ENCODE measurements around the gene KIF9.
A peak's percentile ranks its signal among the peaks of the same experiment; 100 is the strongest.
"Not testable (repeated sequence)": the region's sequence is repeated elsewhere in the genome, so short reads cannot be mapped to it uniquely, and the experiment has no call there.

The KIF9 gene

DNA sequence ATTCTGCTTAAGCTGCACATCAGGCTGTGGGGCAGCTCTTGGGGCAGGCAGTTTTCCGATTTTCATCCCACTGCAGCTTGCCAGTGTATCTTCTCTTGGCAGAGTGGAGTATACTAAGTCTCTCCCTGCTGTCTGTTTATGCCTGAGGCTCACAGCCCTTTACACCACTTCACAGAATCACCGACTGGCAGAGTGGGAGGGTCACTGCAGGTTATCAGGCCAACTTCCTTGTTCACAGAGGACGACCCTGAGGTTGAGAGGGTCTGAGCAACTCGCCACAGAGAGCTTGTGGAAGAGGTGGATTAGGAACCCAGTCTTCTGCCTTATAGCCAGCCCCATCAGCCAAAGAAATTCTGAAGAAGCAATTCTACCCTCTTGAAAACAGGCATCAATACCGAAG, 30.9 kb downstream of the KIF9 start:
- Histone ChIP-seq H3K27me3 (ENCODE audit: insufficient read depth, poor library complexity, severe bottlenecking) (no peaks in the 10 kb centered on the region), H3K4me3 (replicated peaks; ENCODE audit: insufficient read depth, low read length) (no peak overlapping the region), H3K27ac (replicated peaks) (no peak overlapping the region)
- DNase-seq (ENCODE audit: low read depth in 1 of 2, low spot score in 1 of 2), result no peak
- no peak for TF ChIP-seq POLR2AphosphoS5 (IDR thresholded peaks at IDR 0.05; ENCODE audit: low read depth)
- no peak for TF ChIP-seq SPI1 (IDR thresholded peaks at IDR 0.05; ENCODE audit: borderline replicate concordance, low read depth)
- TF ChIP-seq, protein P1, sequence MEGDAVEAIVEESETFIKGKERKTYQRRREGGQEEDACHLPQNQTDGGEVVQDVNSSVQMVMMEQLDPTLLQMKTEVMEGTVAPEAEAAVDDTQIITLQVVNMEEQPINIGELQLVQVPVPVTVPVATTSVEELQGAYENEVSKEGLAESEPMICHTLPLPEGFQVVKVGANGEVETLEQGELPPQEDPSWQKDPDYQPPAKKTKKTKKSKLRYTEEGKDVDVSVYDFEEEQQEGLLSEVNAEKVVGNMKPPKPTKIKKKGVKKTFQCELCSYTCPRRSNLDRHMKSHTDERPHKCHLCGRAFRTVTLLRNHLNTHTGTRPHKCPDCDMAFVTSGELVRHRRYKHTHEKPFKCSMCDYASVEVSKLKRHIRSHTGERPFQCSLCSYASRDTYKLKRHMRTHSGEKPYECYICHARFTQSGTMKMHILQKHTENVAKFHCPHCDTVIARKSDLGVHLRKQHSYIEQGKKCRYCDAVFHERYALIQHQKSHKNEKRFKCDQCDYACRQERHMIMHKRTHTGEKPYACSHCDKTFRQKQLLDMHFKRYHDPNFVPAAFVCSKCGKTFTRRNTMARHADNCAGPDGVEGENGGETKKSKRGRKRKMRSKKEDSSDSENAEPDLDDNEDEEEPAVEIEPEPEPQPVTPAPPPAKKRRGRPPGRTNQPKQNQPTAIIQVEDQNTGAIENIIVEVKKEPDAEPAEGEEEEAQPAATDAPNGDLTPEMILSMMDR (IDR thresholded peaks at IDR 0.05; ENCODE audit: insufficient read depth, low read length), result no peak
- no peak for TF ChIP-seq GABPA (IDR thresholded peaks at IDR 0.05; ENCODE audit: low read depth)
- TF ChIP-seq, protein P2, sequence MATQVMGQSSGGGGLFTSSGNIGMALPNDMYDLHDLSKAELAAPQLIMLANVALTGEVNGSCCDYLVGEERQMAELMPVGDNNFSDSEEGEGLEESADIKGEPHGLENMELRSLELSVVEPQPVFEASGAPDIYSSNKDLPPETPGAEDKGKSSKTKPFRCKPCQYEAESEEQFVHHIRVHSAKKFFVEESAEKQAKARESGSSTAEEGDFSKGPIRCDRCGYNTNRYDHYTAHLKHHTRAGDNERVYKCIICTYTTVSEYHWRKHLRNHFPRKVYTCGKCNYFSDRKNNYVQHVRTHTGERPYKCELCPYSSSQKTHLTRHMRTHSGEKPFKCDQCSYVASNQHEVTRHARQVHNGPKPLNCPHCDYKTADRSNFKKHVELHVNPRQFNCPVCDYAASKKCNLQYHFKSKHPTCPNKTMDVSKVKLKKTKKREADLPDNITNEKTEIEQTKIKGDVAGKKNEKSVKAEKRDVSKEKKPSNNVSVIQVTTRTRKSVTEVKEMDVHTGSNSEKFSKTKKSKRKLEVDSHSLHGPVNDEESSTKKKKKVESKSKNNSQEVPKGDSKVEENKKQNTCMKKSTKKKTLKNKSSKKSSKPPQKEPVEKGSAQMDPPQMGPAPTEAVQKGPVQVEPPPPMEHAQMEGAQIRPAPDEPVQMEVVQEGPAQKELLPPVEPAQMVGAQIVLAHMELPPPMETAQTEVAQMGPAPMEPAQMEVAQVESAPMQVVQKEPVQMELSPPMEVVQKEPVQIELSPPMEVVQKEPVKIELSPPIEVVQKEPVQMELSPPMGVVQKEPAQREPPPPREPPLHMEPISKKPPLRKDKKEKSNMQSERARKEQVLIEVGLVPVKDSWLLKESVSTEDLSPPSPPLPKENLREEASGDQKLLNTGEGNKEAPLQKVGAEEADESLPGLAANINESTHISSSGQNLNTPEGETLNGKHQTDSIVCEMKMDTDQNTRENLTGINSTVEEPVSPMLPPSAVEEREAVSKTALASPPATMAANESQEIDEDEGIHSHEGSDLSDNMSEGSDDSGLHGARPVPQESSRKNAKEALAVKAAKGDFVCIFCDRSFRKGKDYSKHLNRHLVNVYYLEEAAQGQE (IDR thresholded peaks at IDR 0.05; ENCODE audit: insufficient replicate concordance, low read depth), result no peak

DNA sequence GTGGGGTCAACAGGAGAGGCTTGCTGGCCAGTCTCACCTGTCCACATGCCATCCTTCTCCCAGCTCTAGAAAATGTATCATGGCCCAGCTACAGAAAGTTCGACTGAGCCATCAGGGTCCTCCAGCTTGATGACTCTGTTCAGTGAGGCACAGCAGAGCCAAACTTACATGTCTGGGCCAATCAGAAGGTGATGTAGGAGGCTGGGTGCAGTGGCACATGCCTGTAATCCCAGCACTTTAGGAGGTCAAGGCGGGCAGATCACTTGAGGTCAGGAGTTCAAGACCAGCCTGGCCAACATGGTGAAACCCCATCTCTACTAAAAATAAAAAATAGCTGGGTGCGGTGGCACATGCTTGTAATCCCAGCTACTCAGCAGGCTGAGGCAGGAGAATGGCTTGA, 31.5 kb downstream of the KIF9 start:
- H3K4me3 ChIP-seq (replicated peaks; ENCODE audit: insufficient read depth, low read length); H3K27me3 ChIP-seq (ENCODE audit: insufficient read depth, poor library complexity, severe bottlenecking); H3K27ac ChIP-seq (replicated peaks); DNase-seq (ENCODE audit: low read depth in 1 of 2, low spot score in 1 of 2): not testable (repeated sequence)

DNA sequence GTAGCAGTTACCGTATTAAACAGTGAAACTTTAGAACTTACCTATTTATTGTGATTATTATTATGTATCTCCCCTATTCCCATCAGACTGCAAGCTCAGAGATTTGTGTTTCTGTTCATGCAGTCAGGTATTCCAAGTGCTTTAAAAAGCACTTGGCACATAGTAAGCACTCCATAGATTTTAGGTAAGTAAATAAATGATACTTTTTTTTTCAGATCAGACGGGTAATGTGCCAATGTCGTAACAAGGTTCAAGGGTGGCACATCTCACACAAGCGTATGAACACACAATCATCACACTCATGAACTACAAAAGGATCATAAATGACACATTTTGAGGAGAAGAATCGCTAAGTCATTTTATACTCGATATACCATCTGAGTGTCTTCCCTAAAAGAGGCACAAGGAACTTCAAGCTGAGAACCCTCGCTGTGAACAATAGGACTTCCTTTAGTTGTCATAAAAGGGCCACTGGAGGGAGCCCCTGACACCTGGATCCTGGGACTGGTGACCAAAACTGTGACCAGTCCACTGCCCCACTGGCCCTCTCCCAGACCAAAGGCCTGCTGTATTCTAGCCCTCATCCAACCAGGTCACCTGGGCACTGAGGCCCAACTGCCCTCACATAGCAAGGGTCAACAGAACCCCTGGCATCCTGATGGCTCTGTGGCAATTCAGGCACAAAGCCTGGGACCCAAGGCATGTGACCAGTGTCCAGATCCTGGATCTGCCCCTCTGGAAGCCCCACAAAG, 32.1 kb downstream of the KIF9 start:
- TF ChIP-seq SPI1 (IDR thresholded peaks at IDR 0.05; ENCODE audit: borderline replicate concordance, low read depth) (peak; percentile 28; the same call in 1 of the 2 replicates), GABPA (IDR thresholded peaks at IDR 0.05; ENCODE audit: low read depth) (no peak), POLR2AphosphoS5 (IDR thresholded peaks at IDR 0.05; ENCODE audit: low read depth) (no peak)
- TF ChIP-seq, protein P2 (IDR thresholded peaks at IDR 0.05; ENCODE audit: insufficient replicate concordance, low read depth), result no peak
- TF ChIP-seq, protein P1 (IDR thresholded peaks at IDR 0.05; ENCODE audit: insufficient read depth, low read length), result peak; percentile 40
- DNase-seq (ENCODE audit: low read depth in 1 of 2, low spot score in 1 of 2), result peak in 1 of 2 experiments; percentile 54
- H3K27me3 ChIP-seq (ENCODE audit: insufficient read depth, poor library complexity, severe bottlenecking), result no peaks in the 10 kb centered on the region
- no peak overlapping the region for H3K27ac ChIP-seq (replicated peaks)
- H3K4me3 ChIP-seq (replicated peaks; ENCODE audit: insufficient read depth, low read length), result no peak overlapping the region

DNA sequence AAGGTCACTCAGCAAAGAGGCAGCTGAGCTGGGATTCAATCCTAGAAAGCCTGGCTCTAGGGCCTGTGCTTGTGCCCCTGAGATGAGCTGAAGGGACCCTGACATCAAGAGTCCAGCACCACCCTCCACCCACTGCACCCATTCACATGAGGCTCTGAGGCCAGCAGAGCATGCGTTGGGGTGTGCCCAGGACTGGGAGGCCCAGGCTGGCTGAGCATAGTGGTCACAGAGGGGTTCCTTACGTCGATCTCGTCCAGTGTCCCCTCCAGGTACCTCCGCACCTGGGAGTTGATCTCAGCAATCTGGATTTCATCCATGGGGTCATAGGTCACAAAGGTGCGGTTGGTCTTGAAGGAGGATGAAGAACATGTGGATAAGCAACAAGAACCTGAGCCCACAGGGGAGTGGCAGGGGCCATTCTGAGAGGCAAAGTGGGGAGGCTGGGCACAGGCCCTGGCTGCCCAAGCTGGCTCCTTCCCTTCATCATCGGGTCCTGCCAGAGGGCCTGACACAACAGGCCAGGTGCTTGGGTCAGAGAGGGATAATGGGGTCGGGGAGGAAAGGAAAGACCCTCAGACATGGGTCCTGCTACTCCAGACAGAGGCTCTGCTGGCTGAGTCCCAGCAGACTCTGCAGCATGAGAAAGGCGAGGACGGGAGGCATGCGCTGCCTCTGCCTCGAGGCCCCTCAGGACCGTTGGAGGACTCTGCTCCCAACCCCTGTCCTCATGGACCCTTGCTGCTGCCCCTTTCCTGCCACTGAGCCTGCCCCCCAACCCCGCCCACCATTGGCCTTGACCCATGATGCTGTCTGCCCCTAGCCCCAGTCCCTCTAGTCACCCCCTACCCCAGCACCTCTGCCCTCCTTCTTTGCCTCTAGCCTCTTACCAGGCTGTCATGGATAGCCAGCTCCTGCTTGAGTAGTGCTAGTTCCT, 35.2 kb downstream of the KIF9 start:
- no peak for TF ChIP-seq SPI1 (IDR thresholded peaks at IDR 0.05; ENCODE audit: borderline replicate concordance, low read depth)
- no peak overlapping the region for H3K27ac ChIP-seq (replicated peaks)
- no peak overlapping the region for H3K4me3 ChIP-seq (replicated peaks; ENCODE audit: insufficient read depth, low read length)
- DNase-seq (ENCODE audit: low read depth in 1 of 2, low spot score in 1 of 2), result no peak
- no peaks in the 10 kb centered on the region for H3K27me3 ChIP-seq (ENCODE audit: insufficient read depth, poor library complexity, severe bottlenecking)
